H1 (cell line): ENCODE measurements around the gene TMEM131L. TPM values are rescaled to one million over a fixed set of nuclear protein-coding genes. Genes with fewer than 3 reads are reported as not detected.

Experiments used
- CHD7 ChIP-seq: fragments of 300-600 bp; sonication (generic); IDR thresholded peaks from 2 replicates; pipeline ENCODE4 v1.7.1; 2012; ENCODE audit warnings: low read length, moderate library complexity, mild to moderate bottlenecking, inconsistent platforms; ENCODE audit not compliant: insufficient replicate concordance
- EZH2 ChIP-seq: fragments of 200-600 bp; sonication (generic); IDR thresholded peaks from 2 replicates; pipeline ENCODE4 v1.7.1; 2012; ENCODE audit warnings: low read depth, mild to moderate bottlenecking, moderate library complexity, low read length, inconsistent platforms; ENCODE audit not compliant: severe bottlenecking
- GABPA ChIP-seq: IDR thresholded peaks from 2 replicates; pipeline ENCODE4 v1.6.1; 2011; ENCODE audit warnings: mild to moderate bottlenecking, low read length, moderate library complexity, borderline replicate concordance; ENCODE audit not compliant: insufficient read depth
- NANOG ChIP-seq: IDR thresholded peaks from 2 replicates; pipeline ENCODE4 v1.6.1; 2011; ENCODE audit warnings: low read length, low read depth, mild to moderate bottlenecking, inconsistent platforms; ENCODE audit not compliant: insufficient read depth, poor library complexity, severe bottlenecking
- SAP30 ChIP-seq: fragments of 300-600 bp; sonication (generic); IDR thresholded peaks from 2 replicates; pipeline ENCODE4 v1.7.1; 2012; ENCODE audit warnings: low read length, moderate library complexity, mild to moderate bottlenecking, inconsistent platforms; ENCODE audit not compliant: insufficient read depth, insufficient replicate concordance
- SIRT6 ChIP-seq: IDR thresholded peaks from one replicate; pipeline ENCODE4 v1.7.1; 2012; ENCODE audit warnings: low read length, inconsistent platforms
- SRF ChIP-seq: IDR thresholded peaks from 2 replicates; pipeline ENCODE4 v1.6.1; 2011; ENCODE audit warnings: mild to moderate bottlenecking, low read depth, low read length, moderate library complexity
- TAF1 ChIP-seq: IDR thresholded peaks from 2 replicates; pipeline ENCODE4 v1.6.1; 2011; ENCODE audit warnings: mild to moderate bottlenecking, low read depth, low read length
- ZNF274 ChIP-seq: IDR thresholded peaks from 2 replicates; pipeline ENCODE4 v1.7.0; 2012; ENCODE audit warnings: low read length, borderline replicate concordance; ENCODE audit errors: extremely low read depth
- polyA plus RNA-seq, 7 experiments: library from polyadenylated mRNA; depleted of rRNA in 3 of 7; stranded (reverse) in 5 of 7; unstranded in 2 of 7; fragments of >200 nt in 5 of 7; fragments of 200-250 nt in 2 of 7; gene quantifications; 1 replicate in 5 of 7; 2 replicates in 1 of 7; 4 replicates in 1 of 7; pipeline versions ENCODE4 v1.2.1 to v1.2.3, GENCODE V29; 2011 to 2013; ENCODE audit warnings: missing spikeins in 2 of 7, mixed read lengths in 2 of 7
- total RNA-seq: library from RNA; stranded (reverse); fragmentation: NEBNext Ultra II Directional; extraction: Animal tissue kit (Norgen Biotek cat#: 25700); gene quantifications from 2 replicates; pipeline ENCODE4 v1.2.1, GENCODE V29; 2021

TMEM131L gene
- total and polyA plus RNA-seq, 2 of the 8 experiments (the other 6 are each of a cell fraction or from before 2014, with no cell fraction given), result 14.3 to 26.1 TPM

- TF ChIP-seq CHD7 (no peak), SAP30 (no peak), NANOG (no peak), GABPA (no peak), ZNF274 (no peak), TAF1 (no peak), SRF (no peak), EZH2 (no peak), SIRT6 (no peak)
Measured at GRCh38 chr4:153530284-153530999, 64.3 kb downstream of the TMEM131L start (continued).
